ENCODE data around the gene AIF1.

The AIF1 gene

DNA sequence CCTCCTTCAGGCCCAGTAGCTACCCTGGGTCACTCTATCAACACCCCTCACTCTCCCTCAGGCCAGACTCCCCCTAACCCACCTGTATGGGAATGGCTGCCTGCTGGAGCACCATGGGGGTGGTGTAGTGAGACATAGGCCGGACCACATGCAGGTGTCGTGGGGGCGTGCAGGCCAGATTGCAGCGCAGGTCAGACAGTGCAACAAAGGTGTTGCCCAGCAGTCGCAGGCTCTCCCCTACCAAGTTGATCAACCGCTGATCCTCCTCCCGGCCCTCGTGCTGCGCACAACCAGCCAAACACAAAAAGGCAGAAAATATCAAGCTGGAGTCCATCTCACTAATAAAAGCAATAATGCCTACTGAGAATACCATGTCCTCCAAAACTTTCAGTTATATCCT is 30.3 kb downstream of the AIF1 start:
- no peak overlapping the region for H2AFZ ChIP-seq
- TF ChIP-seq CTCF (IDR thresholded peaks at IDR 0.05), result no peak
- H3K4me2 ChIP-seq (ENCODE audit: low read length), result no peak overlapping the region
- H3K9me3 ChIP-seq (ENCODE audit: control insufficient read depth, low read length), result no peaks in the 10 kb centered on the region
- no peaks in the 10 kb centered on the region for H3K36me3 ChIP-seq (ENCODE audit: control insufficient read depth, insufficient read depth, low read length)
- no peak overlapping the region for H3K4me3 ChIP-seq (ENCODE audit: low read depth, low read length)
- no peaks in the 10 kb centered on the region for H3K4me1 ChIP-seq
- H3K9ac ChIP-seq, result no peak overlapping the region
- H3K79me2 ChIP-seq, result peaks cover 10% of the 10 kb centered on the region
- no peaks in the 10 kb centered on the region for H3K27me3 ChIP-seq (ENCODE audit: control insufficient read depth, insufficient read depth, low read length)
- no peak overlapping the region for H3K27ac ChIP-seq

DNA sequence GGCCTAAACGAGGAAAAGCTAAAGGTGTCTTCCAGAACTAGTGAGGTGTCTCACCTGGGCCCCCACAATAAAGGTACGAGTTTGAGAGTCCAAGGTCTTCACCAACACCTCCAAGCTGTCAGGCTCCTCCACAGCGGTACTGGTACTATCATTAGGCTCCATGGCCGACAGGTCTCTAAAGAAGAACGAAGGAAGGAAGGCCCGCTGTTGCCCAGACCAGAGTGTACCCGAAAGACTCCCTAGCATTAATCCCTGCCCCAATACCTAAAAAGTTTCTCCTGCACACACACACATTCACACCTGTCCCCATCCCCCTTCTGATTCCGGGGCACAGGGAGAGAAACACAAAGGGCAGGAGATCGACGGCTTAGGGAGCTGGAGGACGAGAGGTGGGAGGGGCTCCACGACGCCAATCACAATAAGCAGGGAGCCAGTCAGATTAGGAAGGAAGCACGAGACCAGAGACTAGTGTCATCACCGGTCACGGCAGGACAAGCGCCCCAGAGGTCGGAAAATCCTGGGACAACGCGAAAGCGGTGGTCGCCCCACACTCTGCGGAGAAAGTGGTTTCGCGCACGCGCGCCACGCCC is 36.7 kb downstream of the AIF1 start:
- peak overlapping the region; percentile 88 for H2AFZ ChIP-seq
- H3K36me3 ChIP-seq (ENCODE audit: control insufficient read depth, insufficient read depth, low read length), result no peaks in the 10 kb centered on the region
- no peak for TF ChIP-seq CTCF (IDR thresholded peaks at IDR 0.05)

DNA sequence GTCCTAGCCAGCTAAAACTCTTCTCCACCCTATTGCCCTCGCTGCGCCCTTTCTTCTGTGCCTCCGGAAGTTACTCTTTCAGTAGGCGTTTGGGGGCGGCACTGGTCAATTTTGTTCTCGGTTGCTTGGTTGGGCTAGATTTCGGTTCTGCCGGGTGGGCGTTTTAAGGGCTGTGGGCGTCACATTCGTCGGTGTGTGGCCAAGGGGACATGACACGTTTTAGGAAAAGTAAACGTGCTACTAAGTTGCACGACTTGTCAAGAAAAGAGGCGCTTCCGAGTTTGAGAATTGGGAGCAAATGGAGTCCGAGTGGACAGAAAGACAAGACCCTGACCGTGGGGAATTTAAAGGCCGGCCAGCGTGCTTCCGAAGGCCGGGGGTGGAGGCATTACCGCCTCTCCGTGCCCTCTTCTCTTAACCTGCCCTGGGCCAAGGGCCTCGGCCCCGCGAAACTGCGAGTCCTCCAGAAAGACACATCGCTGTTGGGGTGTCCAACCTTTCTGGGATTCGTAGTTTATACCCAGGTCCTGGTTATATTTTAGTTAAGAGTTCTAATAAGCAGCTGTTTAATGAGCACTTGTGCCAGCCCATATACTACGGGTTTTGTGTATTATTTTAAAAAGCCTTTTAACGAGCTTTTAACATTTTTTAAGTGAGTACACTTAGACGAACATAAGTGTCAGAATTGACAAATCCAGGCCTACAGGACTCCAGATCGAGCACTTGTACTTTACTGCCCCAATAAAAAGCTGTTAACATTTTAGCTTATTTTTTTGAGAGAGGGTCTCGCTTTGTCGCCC is 38.1 kb downstream of the AIF1 start:
- peak overlapping the region; percentile 88 for H3K4me2 ChIP-seq (ENCODE audit: low read length)
- H3K36me3 ChIP-seq (ENCODE audit: control insufficient read depth, insufficient read depth, low read length), result no peaks in the 10 kb centered on the region
- H3K27me3 ChIP-seq (ENCODE audit: control insufficient read depth, insufficient read depth, low read length), result no peaks in the 10 kb centered on the region
- peak overlapping the region; percentile 99 for H3K27ac ChIP-seq
- H3K4me1 ChIP-seq, result peaks cover 12% of the 10 kb centered on the region
- H2AFZ ChIP-seq, result peak overlapping the region; percentile 88
- H3K9me3 ChIP-seq (ENCODE audit: control insufficient read depth, low read length), result no peaks in the 10 kb centered on the region
- peak overlapping the region; percentile 67 for H3K9ac ChIP-seq
- peaks cover 27% of the 10 kb centered on the region for H3K79me2 ChIP-seq
- peak overlapping the region; percentile 87 for H3K4me3 ChIP-seq (ENCODE audit: low read depth, low read length)
- TF ChIP-seq CTCF (IDR thresholded peaks at IDR 0.05), result no peak

More for the DNA sequence above, 36.7 kb downstream of the AIF1 start:
- Histone ChIP-seq H3K27ac (peak overlapping the region; percentile 99), H3K4me1 (peaks cover 12% of the 10 kb centered on the region), H3K4me2 (ENCODE audit: low read length) (peak overlapping the region; percentile 88), H3K4me3 (ENCODE audit: low read depth, low read length) (peak overlapping the region; percentile 87), H3K27me3 (ENCODE audit: control insufficient read depth, insufficient read depth, low read length) (no peaks in the 10 kb centered on the region), H3K79me2 (peaks cover 19% of the 10 kb centered on the region), H3K9me3 (ENCODE audit: control insufficient read depth, low read length) (no peaks in the 10 kb centered on the region), H3K9ac (no peak overlapping the region)

- Histone ChIP-seq H3K9me3 (ENCODE audit: control insufficient read depth, low read length) (no peaks in the 10 kb centered on the region), H3K9ac (no peak overlapping the region), H3K27me3 (ENCODE audit: control insufficient read depth, insufficient read depth, low read length) (no peaks in the 10 kb centered on the region), H3K4me2 (ENCODE audit: low read length) (no peak overlapping the region), H3K4me1 (peaks cover 16% of the 10 kb centered on the region), H3K79me2 (peaks cover 31% of the 10 kb centered on the region), H2AFZ (no peak overlapping the region), H3K27ac (no peak overlapping the region), H3K36me3 (ENCODE audit: control insufficient read depth, insufficient read depth, low read length) (no peaks in the 10 kb centered on the region), H3K4me3 (ENCODE audit: low read depth, low read length) (no peak overlapping the region)
- no peak for TF ChIP-seq CTCF (IDR thresholded peaks at IDR 0.05)
Measured at GRCh38 chr6:31654574-31655348, 39.7 kb downstream of the AIF1 start.
